ENCODE results near the gene ASB15. TPM values are rescaled to one million over a fixed set of nuclear protein-coding genes. Genes with fewer than 3 reads are reported as not detected.

The ASB15 gene
- total RNA-seq, 4 donors from 2014 or later = not detected

- intact Hi-C loops (cut with DNase I; ENCODE audit: low total_unique reads) = no loop called here
- TF ChIP-seq POLR2A (IDR thresholded peaks at IDR 0.05) = no peak
- TF ChIP-seq, protein P1, sequence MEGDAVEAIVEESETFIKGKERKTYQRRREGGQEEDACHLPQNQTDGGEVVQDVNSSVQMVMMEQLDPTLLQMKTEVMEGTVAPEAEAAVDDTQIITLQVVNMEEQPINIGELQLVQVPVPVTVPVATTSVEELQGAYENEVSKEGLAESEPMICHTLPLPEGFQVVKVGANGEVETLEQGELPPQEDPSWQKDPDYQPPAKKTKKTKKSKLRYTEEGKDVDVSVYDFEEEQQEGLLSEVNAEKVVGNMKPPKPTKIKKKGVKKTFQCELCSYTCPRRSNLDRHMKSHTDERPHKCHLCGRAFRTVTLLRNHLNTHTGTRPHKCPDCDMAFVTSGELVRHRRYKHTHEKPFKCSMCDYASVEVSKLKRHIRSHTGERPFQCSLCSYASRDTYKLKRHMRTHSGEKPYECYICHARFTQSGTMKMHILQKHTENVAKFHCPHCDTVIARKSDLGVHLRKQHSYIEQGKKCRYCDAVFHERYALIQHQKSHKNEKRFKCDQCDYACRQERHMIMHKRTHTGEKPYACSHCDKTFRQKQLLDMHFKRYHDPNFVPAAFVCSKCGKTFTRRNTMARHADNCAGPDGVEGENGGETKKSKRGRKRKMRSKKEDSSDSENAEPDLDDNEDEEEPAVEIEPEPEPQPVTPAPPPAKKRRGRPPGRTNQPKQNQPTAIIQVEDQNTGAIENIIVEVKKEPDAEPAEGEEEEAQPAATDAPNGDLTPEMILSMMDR (IDR thresholded peaks at IDR 0.05) = no peak
- H3K4me3 ChIP-seq (ENCODE audit: low read depth, poor library complexity, severe bottlenecking) = no peak overlapping the region
- no peak for DNase-seq (ENCODE audit: low spot score in 2 of 2)
- 63 to 67% methylated on average over 7 of the region's 7 CpGs for WGBS, 2 donors
Observed at GRCh38 chr7:123647106-123647730, 45.6 kb downstream of the ASB15 start.

DNA sequence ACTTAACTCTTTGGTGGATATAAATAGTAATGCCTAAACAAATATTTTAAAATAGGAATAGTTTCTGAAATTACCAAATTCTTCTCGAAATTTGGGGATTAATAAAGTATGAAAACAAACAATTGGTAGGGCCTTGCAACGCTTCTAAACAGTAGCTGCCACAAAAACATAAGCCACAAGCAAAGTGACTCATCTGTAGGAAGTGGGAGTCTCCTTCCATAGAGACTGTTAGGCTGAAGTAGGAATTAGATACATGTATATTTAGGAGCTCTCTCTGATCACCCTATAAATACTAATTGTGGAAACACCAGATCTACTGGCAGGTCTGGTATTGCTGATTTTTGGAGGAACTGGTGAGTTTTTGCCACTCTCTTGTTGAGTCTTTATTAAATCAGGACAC, 48.3 kb downstream of the ASB15 start:
- intact Hi-C loops (cut with DNase I; ENCODE audit: low total_unique reads) = no loop called here
- WGBS, 2 donors = 61 to 70% methylated on average over 2 of the region's 2 CpGs
- no peak overlapping the region for H3K4me3 ChIP-seq (ENCODE audit: low read depth, poor library complexity, severe bottlenecking)
- TF ChIP-seq, protein P1 (IDR thresholded peaks at IDR 0.05) = no peak
- no peak for TF ChIP-seq POLR2A (IDR thresholded peaks at IDR 0.05)
- no peak for DNase-seq (ENCODE audit: low spot score in 2 of 2)

GRCh38 chr7:123650595-123650994, 49.0 kb downstream of the ASB15 start:
- WGBS, 2 donors = 49 to 61% methylated on average over 2 of the region's 2 CpGs

DNA sequence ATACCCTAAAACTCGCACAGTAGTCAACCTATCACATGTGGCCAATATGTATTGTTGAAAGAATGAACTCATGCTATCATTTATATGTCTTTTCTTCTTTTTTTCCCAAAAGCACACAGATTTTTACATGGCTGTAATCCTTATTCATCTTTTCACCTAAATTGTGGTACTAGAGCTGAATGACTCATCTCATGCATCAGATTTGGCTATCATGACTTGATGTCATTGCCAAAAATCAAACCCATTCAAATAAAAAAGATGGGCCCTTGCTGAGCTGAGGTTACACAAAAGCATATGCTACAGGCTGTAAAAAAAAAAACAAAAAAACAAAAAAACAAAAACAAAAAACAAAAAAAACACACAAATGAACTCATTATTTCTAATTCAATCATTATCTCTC, 50.8 kb downstream of the ASB15 start:
- DNase-seq (ENCODE audit: low spot score in 2 of 2) = no peak
- TF ChIP-seq, protein P1 (IDR thresholded peaks at IDR 0.05) = no peak
- no peak for TF ChIP-seq POLR2A (IDR thresholded peaks at IDR 0.05)
- WGBS, 2 donors = 94% methylated on average over 1 of the region's 1 CpG
- no peak overlapping the region for H3K4me3 ChIP-seq (ENCODE audit: low read depth, poor library complexity, severe bottlenecking)
- intact Hi-C loops (cut with DNase I; ENCODE audit: low total_unique reads) = no loop called here

More at GRCh38 chr7:123650595-123650994, 49.0 kb downstream of the ASB15 start:
- TF ChIP-seq, protein P1 (IDR thresholded peaks at IDR 0.05) = no peak
- TF ChIP-seq POLR2A (IDR thresholded peaks at IDR 0.05) = no peak
- no peak for DNase-seq (ENCODE audit: low spot score in 2 of 2)
- H3K4me3 ChIP-seq (ENCODE audit: low read depth, poor library complexity, severe bottlenecking) = no peak overlapping the region
- intact Hi-C loops (cut with DNase I; ENCODE audit: low total_unique reads) = no loop called here

- no peak overlapping the region for H3K4me3 ChIP-seq (ENCODE audit: low read depth, poor library complexity, severe bottlenecking)
- intact Hi-C loops (cut with DNase I; ENCODE audit: low total_unique reads) = no loop called here
- TF ChIP-seq, protein P1 (IDR thresholded peaks at IDR 0.05) = no peak
- no peak for TF ChIP-seq POLR2A (IDR thresholded peaks at IDR 0.05)
- no peak for DNase-seq (ENCODE audit: low spot score in 2 of 2)
- 88 to 89% methylated on average over 6 of the region's 6 CpGs for WGBS, 2 donors
Observed at GRCh38 chr7:123653162-123653561, 51.5 kb downstream of the ASB15 start.

DNA sequence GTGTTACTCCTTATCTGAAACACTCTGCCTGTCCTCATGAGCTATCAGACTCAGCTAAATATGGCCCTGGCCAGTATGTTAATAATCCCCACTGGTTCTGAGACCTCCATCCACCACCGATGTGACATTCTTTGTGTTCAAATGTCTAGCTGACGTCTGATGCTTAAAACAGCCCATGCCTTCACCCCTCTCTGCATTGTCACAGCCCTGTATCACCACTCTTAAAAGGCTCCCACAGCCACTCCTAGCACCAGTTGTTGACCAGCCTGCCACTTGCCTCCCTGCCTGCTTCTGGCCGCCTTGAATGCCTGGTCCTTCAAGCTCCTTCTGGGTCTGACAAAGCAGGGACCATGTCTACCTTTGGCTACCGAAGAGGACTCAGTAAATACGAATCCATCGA, 54.0 kb downstream of the ASB15 start, which contains the start of gene LMOD2:
TSS of gene LMOD2 (plus strand) at position 253 of the 400 bp plus-strand sequence. CDS start at position 351, 98 bp downstream.
- WGBS, 2 donors = 79% methylated on average over 6 of the region's 6 CpGs
- no peak for DNase-seq (ENCODE audit: low spot score in 2 of 2)
- intact Hi-C loops (cut with DNase I; ENCODE audit: low total_unique reads) = no loop called here

More for the DNA sequence above, 54.0 kb downstream of the ASB15 start, which contains the start of gene LMOD2:
- TF ChIP-seq POLR2A (IDR thresholded peaks at IDR 0.05) = no peak
- TF ChIP-seq, protein P1 (IDR thresholded peaks at IDR 0.05) = no peak
- H3K4me3 ChIP-seq (ENCODE audit: low read depth, poor library complexity, severe bottlenecking) = no peak within 1 kb of the TSS
